Fibroblast of lung (primary cell): Measurements from ENCODE around the gene PRODH.
"Not testable (repeated sequence)": the region's sequence is repeated elsewhere in the genome, so short reads cannot be mapped to it uniquely, and the experiment has no call there.

Source experiments
- CTCF ChIP-seq, 2 donors: IDR thresholded peaks in 1 of 2; conservative IDR thresholded peaks in 1 of 2; 1 replicate in 1 of 2; 2 replicates in 1 of 2; pipeline ENCODE4 v1.5.1; 2011 to 2012; ENCODE audit warnings: low read length in 2 of 2, control low read depth in 1 of 2, inconsistent platforms in 1 of 2, low read depth in 1 of 2, mild to moderate bottlenecking in 1 of 2
- EZH2 ChIP-seq: IDR thresholded peaks from 2 replicates; pipeline ENCODE4 v1.5.1; 2012; ENCODE audit warnings: low read length, control low read depth, mild to moderate bottlenecking; ENCODE audit errors: missing control alignments

- TF ChIP-seq CTCF (conservative IDR thresholded peaks at IDR 0.05 in 1 of 2, IDR thresholded peaks at IDR 0.05 in 1 of 2; ENCODE audit: low read depth in 1 of 2, low read length in 2 of 2); EZH2: not testable (repeated sequence)
These were observed 35.9 kb upstream of the PRODH start for GRCh38 chr22:18972029-18972428.
